ENCODE data around the gene SYTL3.

GRCh38 chr6:158756126-158756525 lies 106.3 kb downstream of the SYTL3 start:
- TF ChIP-seq CTCF (IDR thresholded peaks at IDR 0.05) (no peak), POLR2A (IDR thresholded peaks at IDR 0.05) (no peak)
